SH-SY5Y (cell line): ENCODE data around the gene KRAS.

Source experiments
- GATA2 ChIP-seq: IDR thresholded peaks from 2 replicates; pipeline ENCODE4 v1.6.1; 2011; ENCODE audit warnings: mild to moderate bottlenecking, low read depth, low read length
- GATA3 ChIP-seq: IDR thresholded peaks from 2 replicates; pipeline ENCODE4 v1.6.1; 2011; ENCODE audit warnings: low read depth, mild to moderate bottlenecking, low read length, moderate library complexity

GRCh38 chr12:25243680-25243990, 7.1 kb downstream of the KRAS start:
- TF ChIP-seq GATA3 = no peak
- no peak for TF ChIP-seq GATA2
